DMS 273 treated with DMSO at 0.1 percent for 48 hours (cell line): ENCODE data around the gene SUPT20H.

Experiments used
- DNase-seq: peaks from one replicate; lab custom pipeline; 2025; lab: John Stamatoyannopoulos, UW

The SUPT20H gene

DNA sequence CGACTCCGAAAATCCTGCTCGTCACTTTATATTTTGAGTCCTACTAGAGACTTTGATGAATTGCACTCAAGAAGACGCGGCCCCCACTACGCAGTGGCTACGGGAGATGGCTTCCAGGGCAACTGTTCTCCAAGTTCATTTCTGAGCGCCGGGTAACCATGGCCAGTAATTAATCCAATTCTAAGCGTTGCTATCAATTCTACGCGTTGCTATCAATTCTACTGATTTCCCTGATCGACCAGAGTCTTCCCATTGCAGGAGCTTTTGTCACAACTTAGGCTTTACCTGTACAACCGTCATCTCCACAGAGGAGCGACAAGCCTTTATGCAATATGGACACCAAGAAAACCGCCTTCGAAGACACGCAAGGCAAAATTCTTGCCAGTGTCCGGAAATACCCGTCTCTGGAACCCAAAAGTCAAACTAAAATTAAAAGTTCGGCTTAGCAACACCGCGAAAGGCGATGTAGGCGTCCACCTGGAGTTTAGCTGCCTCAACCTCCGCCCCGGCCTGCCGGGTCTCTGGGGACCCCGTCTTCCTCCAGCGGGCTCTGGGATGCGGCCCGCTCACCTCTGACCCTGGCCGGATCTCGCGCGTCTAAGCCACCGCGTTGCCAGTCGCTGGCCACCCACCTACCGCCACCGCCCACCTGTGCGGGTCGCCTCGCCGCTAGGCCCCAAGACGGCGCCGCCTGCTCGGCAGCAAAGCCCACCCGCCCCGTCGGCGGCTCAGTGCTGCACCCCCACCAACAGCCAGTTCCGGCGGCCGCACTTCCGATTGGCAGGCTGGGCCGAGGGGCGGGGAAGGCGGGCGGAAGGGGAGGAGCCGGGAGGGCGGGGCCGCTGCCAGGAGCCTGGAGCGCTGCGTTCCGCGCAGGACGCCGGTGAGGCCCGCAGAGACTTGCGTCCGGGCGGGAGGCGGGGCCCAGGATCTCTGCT, at the start of gene SUPT20H:
Gene SUPT20H, minus strand, starts transcription at position 779 of the 938 bp plus-strand sequence. CDS start 8,198 bp downstream, outside the sequence.
- peak; percentile 16 for DNase-seq

DNA sequence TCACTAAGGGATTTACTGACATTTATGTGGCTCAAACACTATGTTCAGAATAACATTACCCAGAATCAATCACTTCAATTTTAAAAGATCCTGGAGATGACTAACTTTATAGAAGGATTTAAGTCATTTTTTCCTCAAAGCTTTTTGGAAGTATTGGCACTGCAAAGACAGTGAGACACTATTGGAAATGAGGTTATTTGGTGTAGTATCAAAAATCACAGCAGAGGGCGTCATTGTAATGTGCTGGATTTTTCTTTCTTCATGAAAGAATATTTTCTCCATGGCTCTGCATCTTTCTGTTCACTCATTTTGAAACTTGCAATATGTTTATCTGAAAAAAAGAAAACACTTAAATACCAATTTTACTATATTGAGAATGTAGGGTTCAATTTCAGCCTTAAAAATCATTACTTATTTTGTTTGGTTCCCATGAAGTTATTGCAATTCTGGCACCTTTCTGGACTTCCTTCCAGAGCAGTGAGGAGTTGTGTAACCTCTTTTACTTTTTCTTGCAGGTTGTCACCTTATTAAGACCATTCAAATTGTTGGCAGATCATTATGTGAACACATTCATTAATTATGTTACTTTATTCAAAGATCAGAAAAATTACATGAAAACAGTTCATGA, 49.7 kb upstream of the SUPT20H start:
- no peak for DNase-seq

DNA sequence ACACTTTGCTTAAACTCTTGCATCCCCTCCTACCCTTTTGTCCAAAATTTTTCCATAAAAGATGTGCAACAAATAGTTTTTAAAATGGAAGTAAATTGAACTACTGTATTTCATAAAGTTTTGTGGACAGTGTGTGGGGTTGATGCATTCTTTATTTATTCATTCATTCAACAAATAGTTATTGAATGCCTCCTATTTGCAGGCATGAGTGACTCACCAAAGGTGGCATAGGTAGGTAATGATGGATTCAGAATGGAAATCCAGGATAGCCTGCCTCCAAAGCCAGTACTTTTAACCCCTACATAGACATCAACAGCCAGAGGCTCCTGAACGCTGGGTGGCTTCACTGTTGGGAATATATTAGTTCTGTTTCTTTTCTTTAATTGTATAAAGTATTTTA, 48.4 kb upstream of the SUPT20H start:
- DNase-seq: no peak

DNA sequence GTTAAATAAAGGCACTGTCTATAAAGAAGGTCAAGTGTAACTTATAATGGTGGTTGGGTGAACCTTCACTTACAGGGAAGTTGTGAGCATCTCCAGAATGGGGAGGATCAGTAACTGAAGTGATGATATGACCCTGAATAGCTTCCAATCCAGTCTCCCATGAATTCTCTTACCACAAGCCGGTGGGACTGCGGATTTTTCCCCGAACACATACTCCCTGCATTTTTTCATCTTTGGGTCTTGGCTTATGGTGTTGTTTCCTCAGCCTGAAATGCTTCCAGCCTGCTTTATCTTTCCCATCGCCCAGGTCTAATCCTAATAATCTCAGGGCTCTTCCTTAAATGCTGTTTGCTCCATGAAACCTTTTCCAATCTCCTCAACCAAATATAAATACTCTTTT, 48.0 kb upstream of the SUPT20H start:
- DNase-seq: no peak

DNA sequence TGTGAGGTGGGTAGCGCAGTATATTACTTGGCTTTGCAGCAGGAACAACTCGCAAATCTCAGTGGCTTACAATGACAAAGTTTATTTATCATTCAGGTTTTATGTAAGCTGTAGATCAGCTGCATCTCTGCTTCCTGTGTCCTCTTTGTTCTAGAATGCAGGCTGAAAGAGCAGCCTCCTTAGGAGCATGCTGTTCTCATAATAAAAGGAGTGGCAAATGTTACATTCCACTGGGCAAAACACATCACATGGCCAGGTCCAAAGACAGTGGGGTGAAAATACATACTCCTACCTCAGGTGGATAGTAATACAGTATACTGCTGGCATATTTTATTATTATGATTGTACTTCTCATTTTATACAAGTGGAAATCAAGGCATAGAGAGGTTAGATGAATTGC, 47.2 kb upstream of the SUPT20H start:
- no peak for DNase-seq

DNA sequence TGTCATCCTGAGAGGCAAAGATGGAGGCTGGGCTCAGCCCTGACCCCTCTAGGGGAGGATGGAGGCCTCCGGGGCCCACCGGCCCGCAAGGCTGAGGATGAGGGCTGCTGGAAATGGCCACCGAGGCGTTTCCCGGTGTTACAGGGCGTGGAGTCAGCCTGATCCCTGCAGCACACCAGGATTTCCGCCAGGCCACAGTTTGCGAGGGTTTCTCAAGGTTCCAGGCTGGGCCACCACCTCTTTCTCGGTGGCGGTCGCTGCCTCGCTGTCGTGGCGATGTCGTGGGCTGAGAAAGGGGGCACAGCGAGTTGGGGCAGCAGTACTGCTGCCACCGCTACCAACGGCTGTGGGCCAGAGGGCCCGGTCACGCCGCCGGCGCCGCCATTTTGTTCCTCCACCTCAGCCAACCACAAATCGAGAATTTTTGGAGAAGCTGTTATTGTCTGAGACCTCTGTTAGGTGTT, 45.8 kb upstream of the SUPT20H start, which contains the start of gene CSNK1A1L:
Gene CSNK1A1L, minus strand, starts transcription at position 414 of the 464 bp plus-strand sequence. Its CDS starts 408 bp downstream, at position 6.
- no peak for DNase-seq

DNA sequence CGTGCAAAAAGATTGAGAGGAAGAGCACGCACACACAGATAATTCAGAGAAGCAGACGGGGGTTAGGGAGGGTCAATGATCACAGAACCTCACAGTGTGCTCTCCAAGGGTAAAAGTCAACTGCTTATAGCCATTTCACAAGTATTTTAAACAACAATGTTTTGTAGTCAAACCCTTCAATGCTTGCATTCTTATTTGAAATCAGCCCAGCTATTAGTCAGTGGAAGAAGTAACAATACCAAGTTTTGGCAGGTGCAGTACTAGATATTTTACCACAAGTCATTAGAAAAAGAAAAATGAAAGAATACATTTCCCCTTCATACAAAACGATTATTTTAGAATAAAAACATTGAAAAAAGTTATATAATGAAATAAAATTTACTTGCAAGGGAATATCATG, 43.4 kb upstream of the SUPT20H start:
- no peak for DNase-seq

DNA sequence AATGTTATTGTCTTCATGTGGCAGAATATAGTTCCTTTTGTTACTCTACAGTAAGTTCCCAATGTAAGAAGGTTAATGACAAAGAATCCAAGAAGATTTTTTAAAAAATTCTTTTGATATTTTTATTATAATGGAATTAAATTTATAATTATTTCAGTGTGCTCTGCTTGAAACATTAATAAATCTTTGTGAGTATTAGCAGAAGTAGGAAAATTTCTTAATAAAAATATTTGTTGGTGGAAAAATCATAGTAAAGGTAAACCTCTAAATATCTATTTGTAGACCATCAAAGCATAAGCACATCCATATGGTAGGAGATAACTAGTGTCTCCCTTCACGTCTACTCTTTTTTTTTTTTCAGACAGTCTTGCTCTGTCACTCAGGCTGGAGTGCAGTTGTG, 41.7 kb upstream of the SUPT20H start:
- DNase-seq: no peak

DNA sequence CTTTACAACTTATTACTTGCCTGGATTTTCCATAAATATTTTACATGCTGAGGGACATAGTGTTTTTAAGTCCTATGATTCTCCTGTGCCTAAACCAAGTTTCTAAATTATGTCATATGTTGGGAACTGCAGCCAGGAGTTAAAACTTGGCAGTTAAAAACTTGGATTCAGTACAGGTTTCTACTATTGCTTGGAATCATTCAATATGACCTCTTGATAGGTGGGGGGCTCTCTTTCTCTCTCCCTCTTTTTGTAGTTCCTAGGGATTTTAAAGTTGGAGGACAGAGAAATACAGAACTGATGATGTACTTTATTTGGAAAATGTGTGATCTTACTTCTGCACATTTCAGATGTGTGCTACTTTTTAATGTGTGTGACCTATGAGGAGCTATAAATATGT, 41.2 kb upstream of the SUPT20H start:
- DNase-seq: no peak

DNA sequence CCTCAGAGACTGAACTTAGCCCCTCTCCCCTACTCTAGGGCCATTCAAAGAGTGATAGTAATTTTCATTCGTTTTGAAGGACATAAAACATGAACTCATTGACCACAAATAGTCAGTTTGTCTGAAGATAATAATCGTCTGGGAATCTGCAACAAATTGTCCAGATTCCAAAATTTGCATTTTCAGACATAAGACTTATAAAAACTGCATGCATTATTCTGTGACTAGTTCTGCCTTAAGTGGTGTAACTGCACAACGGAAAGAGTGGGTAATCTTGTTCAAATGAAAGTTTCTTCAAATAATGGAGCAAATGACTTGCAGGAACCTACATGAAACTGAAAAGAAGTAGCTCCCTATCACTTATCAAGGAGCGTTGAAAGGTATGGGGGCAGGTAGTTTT, 37.6 kb upstream of the SUPT20H start:
- DNase-seq: no peak

DNA sequence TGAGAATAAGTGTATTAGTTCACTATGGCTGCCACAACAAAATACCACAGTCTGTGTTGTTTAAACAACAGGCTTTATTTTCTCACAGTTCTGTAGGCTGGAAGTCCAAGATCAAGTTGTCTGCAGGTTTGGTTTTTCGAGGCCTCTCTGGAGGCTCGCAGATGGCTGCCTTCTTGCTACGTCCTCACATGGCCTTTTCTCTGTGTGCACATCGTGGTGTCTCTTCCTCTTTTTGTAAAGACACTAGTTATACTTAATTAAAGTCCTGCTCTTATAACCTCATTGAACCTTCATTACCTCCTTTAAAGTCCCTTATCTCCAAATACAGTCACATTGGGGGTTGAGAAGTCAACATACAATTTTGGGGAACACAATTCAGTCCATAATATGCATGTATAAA, 35.4 kb upstream of the SUPT20H start:
- DNase-seq: no peak

DNA sequence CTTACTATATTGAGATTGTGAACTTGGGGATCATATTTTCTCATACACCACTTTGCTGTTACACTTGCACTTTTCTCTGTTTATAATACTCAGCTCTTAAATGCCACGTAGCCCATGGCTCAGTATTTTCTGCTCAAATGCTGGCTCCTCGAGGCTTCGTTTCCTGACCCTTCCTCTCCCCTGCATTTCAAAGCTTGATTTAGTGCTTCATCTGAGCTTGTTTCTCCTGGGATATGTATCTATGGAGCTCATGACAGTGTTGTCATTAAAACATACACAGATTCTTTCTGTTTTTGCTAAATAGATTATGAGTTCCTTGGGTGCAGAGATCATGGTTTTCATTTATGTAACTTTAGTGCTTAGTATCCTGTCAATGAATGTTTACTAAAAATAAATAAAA, 34.6 kb upstream of the SUPT20H start:
- DNase-seq: no peak

DNA sequence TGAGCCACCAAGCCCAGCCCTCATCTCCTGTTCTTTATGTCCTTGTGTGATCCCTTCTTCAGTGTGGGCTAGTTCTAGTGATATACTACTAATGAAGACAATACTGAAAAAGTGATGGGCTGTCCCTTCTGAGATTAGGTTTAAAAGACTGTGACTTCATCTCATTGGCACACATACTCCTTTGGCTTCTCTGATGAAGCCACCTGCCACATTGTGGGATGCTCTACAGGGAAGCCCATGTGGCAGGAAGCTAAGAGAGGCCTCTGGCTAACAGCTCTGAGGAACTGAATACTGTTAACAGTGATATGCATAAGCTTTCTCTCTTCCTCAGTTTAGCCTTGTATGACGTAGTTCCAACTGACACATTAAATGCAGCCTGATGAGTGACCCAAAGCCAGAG, 32.3 kb upstream of the SUPT20H start:
- DNase-seq: no peak

DNA sequence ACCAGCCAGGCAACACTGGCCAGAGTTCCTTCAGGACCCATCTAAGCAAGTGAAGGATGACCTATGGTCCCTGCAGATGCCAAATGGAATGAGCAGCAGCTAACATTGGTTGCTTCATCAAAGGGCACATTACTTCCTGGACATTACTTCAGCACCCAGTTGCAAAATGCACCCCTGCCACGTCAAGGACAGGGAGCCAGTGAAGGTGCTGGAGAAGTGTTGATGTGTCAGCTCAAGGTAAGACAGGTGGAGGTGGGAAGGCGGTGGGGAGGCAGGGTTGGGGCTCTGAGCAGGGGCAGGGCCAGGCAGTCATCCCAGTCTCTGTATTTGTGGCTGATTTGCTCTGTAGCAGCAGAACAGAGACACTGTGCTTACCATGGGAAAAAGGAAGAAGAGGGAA, 31.4 kb upstream of the SUPT20H start:
- DNase-seq: no peak

DNA sequence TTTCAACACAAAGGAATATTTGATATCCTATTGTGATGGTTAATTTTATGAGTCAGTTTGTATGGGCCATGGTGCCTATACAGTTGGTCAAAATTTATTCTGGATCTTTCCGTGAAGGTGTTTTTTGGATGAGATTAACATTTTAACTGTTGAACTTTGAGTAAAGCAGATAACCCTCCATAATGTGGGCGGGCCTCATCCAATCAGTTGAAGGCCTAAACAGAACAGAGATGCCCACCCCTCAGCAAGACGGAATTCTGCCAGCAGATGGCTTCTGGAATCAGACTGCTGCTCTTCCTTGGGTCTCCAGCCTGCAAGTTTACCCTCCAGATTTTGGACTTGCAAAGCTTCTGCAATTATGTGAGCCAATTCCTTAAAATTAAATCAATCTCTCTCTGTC, 30.0 kb upstream of the SUPT20H start:
- no peak for DNase-seq

DNA sequence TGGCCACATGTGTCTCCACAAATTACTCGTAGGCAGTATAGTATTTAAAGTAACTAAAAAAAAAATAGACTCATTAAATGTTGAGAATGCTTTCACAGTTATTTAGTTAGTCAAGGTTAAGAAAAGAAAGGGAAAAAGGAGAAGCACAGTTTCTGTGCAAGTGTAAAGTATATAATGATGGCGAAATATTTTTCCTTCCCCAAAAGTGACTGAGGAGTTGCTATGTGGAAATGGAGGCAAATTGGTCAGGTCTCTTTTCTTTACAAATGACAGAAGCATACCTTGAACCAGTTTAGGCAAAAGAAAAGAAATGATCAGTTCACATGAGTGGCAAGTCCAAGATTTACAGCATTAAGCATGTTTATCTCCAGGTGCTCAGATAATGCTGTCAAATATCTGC, 28.0 kb upstream of the SUPT20H start:
- DNase-seq: no peak

DNA sequence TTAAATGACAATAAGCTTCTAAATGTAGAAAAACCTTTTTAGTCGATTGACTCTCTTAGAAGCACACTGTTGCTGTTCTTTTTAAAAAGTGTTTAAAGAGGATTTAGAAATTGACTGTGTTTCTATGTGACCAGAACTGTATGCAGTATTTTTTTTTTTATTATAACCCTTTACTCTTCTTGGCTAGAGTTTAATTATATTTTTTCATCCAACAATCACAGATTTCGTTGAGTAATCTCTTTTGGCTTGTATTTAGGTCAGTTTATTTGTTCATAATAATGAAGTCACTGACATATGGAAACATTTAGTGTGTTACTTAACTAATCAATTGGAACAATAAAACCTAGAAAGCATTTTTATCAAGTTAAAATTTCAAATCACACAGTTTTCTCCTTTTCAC, 26.1 kb upstream of the SUPT20H start:
- no peak for DNase-seq

DNA sequence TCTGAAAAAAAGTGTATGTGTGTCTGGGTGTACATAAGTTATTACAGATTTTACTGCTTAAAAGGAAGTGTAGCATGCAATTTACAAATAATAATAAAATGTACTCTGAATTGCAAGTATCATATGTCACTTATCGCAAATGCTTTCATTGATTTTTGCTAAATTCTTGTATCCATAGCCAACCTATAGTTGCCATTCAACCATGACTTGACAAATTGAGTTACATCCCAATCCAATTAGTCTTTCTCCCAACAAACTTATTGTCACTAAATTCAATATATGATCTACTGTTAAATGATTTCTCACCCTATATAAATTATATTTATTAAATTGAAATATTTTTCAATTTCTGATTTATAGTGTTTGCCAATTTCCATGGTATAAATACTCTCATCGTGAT, 17.3 kb upstream of the SUPT20H start:
- DNase-seq: no peak

DNA sequence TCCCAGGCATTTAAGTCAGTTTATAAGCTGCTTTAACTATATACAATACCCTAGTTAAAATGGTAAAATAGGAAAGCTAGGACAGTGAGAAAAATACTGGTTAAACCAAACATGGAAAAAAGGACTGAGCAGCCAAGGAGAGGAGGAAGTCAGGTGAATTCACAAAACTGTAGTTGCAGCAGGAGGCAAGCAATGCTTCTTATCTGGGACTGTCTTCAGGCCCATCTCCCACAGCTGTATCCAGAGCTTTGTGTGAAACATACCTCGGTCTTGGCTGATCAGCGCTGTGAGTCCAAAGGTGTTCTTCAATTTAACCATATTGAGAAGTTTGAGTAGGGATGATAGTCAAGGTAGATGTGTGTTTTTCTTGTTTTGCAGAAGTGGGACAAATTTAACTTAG, 15.7 kb upstream of the SUPT20H start:
- DNase-seq: no peak

DNA sequence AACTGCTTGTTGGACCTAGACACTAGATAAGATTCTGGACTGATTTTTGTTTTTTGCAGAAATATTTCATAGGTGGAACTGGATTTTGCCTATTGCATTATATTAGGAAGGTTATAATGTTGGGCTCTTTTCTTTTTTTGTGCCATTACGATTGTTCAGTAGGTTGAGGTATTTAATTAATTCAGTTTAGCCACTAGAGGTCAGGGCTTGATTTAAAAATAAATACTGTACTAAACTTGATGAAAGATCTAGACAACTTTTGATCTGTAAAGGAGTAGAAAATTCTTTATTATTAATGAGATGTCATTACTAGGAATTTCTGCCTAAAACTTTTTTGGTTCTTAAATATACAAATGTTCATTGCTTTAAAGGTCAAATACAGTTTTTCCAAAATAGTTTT, 15.2 kb upstream of the SUPT20H start:
- no peak for DNase-seq

DNA sequence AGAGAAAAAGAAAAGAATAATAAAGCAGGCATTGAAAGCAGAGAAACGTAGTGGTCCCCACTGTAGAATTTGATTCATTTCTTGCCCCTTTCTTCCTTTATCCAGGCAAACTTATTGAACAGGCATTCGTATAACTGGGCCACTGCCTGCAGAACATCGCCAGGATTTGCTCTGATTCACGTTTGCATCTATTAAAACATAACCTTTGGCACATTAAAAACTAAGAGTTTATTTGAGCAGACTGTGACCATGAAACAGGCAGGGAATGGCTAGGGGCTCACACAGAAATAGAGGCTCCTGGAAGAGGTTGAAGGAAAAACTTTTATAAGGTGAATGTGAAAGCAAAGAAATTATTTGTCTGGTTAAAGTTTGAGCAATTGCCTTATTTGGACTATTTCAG, 12.5 kb upstream of the SUPT20H start:
- no peak for DNase-seq

DNA sequence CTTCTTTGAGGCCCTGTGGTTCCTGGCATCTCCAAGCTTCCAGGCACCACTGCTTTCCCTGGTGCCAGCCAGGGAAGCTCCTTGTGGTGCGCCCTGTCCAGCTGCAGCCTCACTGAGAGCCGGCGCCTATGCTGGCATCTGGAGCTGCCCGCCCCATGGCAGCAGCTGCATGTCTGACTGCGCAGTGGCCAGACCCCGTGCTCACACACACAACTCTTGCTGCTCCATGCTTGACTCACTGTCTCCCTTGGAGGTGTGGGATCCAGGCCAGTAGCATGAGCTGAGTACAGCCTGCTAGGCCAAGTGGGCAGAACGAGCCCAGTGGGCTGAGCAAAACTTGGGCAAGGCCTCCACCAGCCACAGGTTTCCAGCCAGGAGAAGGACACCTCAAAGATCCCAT, 11.5 kb upstream of the SUPT20H start:
- DNase-seq: no peak

DNA sequence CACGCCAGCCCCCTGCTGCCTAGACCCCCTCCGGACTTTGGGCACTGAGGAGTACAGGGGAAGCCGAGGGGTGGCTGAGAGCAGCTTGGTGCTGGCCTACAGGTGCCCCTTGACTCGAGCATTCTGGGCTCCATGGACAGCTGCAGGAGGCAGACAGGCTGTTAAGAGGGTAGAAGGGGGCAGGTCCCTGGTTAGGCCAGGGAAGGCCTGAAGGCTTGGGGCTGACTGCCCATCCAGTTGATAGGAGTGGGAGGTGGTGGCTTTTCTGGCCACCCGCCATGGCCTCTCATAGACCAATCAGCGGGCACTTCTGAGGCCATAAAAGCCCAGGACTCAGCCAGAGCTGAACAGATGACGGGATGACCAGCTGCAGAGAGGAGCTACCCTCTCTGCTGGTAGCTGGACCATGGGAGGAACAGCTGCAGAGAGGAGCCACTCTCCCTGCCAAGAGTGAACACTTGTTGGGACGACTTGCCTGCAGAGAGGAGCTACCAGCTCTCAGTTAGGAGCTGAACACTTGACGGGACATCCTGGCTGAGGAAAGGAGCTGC, 10.7 kb upstream of the SUPT20H start:
- DNase-seq: no peak
